Measurements from ENCODE around the gene GABRP.

DNA sequence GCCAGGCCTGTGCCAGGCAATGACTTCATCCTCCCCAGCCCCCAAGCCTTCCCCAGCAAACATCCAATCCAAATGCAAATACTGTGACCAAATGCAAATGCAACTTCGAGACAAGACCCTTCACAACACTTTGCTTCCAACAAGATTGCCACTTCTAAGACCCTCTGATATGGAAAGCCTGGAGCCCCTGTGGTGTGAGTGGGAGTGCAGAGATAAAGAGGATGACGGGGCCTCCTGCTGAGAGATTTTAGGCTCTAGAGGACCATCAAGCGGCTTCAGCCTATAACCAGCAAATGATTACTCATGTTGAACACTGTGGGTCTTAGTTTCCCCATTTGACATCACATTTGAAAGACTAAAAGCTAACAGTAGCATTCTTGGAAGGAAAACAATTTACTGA lies 46.6 kb upstream of the GABRP start:
- TF ChIP-seq CTCF (IDR thresholded peaks at IDR 0.05) (no peak), POLR2AphosphoS5 (IDR thresholded peaks at IDR 0.05; ENCODE audit: low read depth, low read length) (no peak), SMC3 (IDR thresholded peaks at IDR 0.05; ENCODE audit: low read depth, low read length) (no peak)
- TF ChIP-seq, protein P1, sequence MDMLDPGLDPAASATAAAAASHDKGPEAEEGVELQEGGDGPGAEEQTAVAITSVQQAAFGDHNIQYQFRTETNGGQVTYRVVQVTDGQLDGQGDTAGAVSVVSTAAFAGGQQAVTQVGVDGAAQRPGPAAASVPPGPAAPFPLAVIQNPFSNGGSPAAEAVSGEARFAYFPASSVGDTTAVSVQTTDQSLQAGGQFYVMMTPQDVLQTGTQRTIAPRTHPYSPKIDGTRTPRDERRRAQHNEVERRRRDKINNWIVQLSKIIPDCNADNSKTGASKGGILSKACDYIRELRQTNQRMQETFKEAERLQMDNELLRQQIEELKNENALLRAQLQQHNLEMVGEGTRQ (IDR thresholded peaks at IDR 0.05; ENCODE audit: borderline replicate concordance, low read depth, low read length), result no peak
- TF ChIP-seq, protein P2, sequence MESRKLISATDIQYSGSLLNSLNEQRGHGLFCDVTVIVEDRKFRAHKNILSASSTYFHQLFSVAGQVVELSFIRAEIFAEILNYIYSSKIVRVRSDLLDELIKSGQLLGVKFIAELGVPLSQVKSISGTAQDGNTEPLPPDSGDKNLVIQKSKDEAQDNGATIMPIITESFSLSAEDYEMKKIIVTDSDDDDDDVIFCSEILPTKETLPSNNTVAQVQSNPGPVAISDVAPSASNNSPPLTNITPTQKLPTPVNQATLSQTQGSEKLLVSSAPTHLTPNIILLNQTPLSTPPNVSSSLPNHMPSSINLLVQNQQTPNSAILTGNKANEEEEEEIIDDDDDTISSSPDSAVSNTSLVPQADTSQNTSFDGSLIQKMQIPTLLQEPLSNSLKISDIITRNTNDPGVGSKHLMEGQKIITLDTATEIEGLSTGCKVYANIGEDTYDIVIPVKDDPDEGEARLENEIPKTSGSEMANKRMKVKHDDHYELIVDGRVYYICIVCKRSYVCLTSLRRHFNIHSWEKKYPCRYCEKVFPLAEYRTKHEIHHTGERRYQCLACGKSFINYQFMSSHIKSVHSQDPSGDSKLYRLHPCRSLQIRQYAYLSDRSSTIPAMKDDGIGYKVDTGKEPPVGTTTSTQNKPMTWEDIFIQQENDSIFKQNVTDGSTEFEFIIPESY (IDR thresholded peaks at IDR 0.05; ENCODE audit: borderline replicate concordance, low read depth), result no peak
- TF ChIP-seq, protein P3, sequence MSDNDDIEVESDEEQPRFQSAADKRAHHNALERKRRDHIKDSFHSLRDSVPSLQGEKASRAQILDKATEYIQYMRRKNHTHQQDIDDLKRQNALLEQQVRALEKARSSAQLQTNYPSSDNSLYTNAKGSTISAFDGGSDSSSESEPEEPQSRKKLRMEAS (IDR thresholded peaks at IDR 0.05; ENCODE audit: low read depth), result no peak

All from SK-N-SH (cell line).